Thymus (tissue), 11 donors: ENCODE measurements around the gene TMEM63B. TPM values are rescaled to one million over a fixed set of nuclear protein-coding genes. Genes with fewer than 3 reads are reported as not detected.

Experiments used
- DNase-seq, 9 donors: peaks; one replicate each; pipeline ENCODE4 v3.0.0-alpha.2; 2013; ENCODE audit warnings: low spot score in 9 of 9, low read depth in 6 of 9, missing footprints in 1 of 9
- H3K27ac ChIP-seq, 2 donors: one replicate each; pipeline ENCODE4 v1.5.1; 2013; ENCODE audit warnings: control low read depth in 1 of 2, low read depth in 1 of 2, low read length in 1 of 2, mild to moderate bottlenecking in 1 of 2, moderate library complexity in 1 of 2
- H3K27me3 ChIP-seq, 2 donors: one replicate each; pipeline ENCODE4 v1.5.1; 2013; ENCODE audit warnings: low read length in 1 of 2; ENCODE audit not compliant: control insufficient read depth in 2 of 2, insufficient read depth in 1 of 2
- H3K36me3 ChIP-seq, 2 donors: one replicate each; pipeline ENCODE4 v1.5.1; 2013; ENCODE audit warnings: low read length in 1 of 2, mild to moderate bottlenecking in 1 of 2, moderate library complexity in 1 of 2; ENCODE audit not compliant: control insufficient read depth in 2 of 2, insufficient read depth in 2 of 2
- H3K4me1 ChIP-seq, 2 donors: one replicate each; pipeline ENCODE4 v1.5.1; 2013; ENCODE audit warnings: low read length in 2 of 2; ENCODE audit not compliant: control insufficient read depth in 2 of 2, insufficient read depth in 2 of 2
- H3K4me3 ChIP-seq, 2 donors: one replicate each; pipeline ENCODE4 v1.5.1; 2013; ENCODE audit warnings: low read length in 2 of 2, control low read depth in 1 of 2, mild to moderate bottlenecking in 1 of 2
- H3K9me3 ChIP-seq, 2 donors: one replicate each; pipeline ENCODE4 v1.5.1; 2013; ENCODE audit warnings: low read length in 1 of 2, mild to moderate bottlenecking in 1 of 2; ENCODE audit not compliant: control insufficient read depth in 2 of 2, insufficient read depth in 1 of 2
- WGBS: extraction: QIAGEN DNeasy Blood & Tissue Kit; methylation state at CpG from one replicate; pipeline ENCODE4 v1.1.7; 2013; 5-methylcytosine and 5-hydroxymethylcytosine counted together
- polyA plus RNA-seq: library from polyadenylated mRNA; stranded (reverse); fragments of 200-250 nt; gene quantifications from one replicate; pipeline ENCODE4 v1.2.3, GENCODE V29; 2013
- total RNA-seq: library from RNA; stranded (reverse); fragments of 120-200 nt; gene quantifications from one replicate; pipeline ENCODE4 v1.2.4, GENCODE V29; 2013
- donor health status: healthy.

The TMEM63B gene
- total and polyA plus RNA-seq, 2 donors = 7.5 to 11.7 TPM

GRCh38 chr6:44146685-44147084, 19.3 kb downstream of the TMEM63B start:
- DNase-seq = no peak
- H3K27me3 ChIP-seq = no peaks in the 10 kb centered on the region
- peaks cover 2 to 5% of the 10 kb centered on the region in 2 donors for H3K4me1 ChIP-seq
- 98% methylated on average over 10 of the region's 10 CpGs for WGBS
- no peak overlapping the region for H3K4me3 ChIP-seq
- no peaks in the 10 kb centered on the region for H3K9me3 ChIP-seq
- no peak overlapping the region for H3K27ac ChIP-seq
- peaks cover 22 to 43% of the 10 kb centered on the region in 2 donors for H3K36me3 ChIP-seq

DNA sequence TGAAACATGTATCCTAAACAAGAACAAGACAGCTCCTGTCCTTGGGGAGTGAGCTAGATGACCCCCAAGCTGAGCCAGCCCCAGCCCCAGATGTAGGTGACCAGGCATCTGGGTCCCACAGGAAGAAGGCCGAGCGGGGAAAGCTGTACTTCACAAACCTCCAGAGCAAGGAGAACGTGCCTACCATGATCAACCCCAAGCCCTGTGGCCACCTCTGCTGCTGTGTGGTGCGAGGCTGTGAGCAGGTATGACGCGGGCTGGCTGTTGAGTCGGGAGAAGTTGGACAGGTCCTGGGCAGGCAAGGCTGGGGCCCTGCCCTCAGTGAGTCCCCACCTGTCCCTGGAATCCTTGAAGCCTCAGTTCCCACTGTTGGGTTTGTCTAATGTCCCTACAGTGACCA, 19.9 kb downstream of the TMEM63B start:
- DNase-seq = no peak
- no peaks in the 10 kb centered on the region for H3K27me3 ChIP-seq
- no peak overlapping the region for H3K4me3 ChIP-seq
- WGBS = 98% methylated on average over 7 of the region's 7 CpGs
- H3K4me1 ChIP-seq = peaks cover 7 to 10% of the 10 kb centered on the region in 2 donors
- H3K27ac ChIP-seq = no peak overlapping the region
- H3K9me3 ChIP-seq = no peaks in the 10 kb centered on the region
- H3K36me3 ChIP-seq = peaks cover 22 to 43% of the 10 kb centered on the region in 2 donors

GRCh38 chr6:44148306-44148705, 21.0 kb downstream of the TMEM63B start:
- no peaks in the 10 kb centered on the region for H3K27me3 ChIP-seq
- H3K9me3 ChIP-seq = no peaks in the 10 kb centered on the region
- 95% methylated on average over 9 of the region's 9 CpGs for WGBS
- H3K27ac ChIP-seq = no peak overlapping the region
- peaks cover 27 to 49% of the 10 kb centered on the region in 2 donors for H3K36me3 ChIP-seq
- H3K4me1 ChIP-seq = peaks cover 7 to 19% of the 10 kb centered on the region in 2 donors
- DNase-seq = no peak
- no peak overlapping the region for H3K4me3 ChIP-seq

- Histone ChIP-seq H3K27ac (no peak overlapping the region), H3K9me3 (no peaks in the 10 kb centered on the region), H3K27me3 (no peaks in the 10 kb centered on the region), H3K36me3 (peaks cover 30 to 53% of the 10 kb centered on the region in 2 donors), H3K4me1 (peaks cover 13 to 30% of the 10 kb centered on the region in 2 donors), H3K4me3 (no peak overlapping the region)
- DNase-seq = no peak
- WGBS = 95% methylated on average over 7 of the region's 7 CpGs
Observed at GRCh38 chr6:44149369-44150012, 22.1 kb downstream of the TMEM63B start.

DNA sequence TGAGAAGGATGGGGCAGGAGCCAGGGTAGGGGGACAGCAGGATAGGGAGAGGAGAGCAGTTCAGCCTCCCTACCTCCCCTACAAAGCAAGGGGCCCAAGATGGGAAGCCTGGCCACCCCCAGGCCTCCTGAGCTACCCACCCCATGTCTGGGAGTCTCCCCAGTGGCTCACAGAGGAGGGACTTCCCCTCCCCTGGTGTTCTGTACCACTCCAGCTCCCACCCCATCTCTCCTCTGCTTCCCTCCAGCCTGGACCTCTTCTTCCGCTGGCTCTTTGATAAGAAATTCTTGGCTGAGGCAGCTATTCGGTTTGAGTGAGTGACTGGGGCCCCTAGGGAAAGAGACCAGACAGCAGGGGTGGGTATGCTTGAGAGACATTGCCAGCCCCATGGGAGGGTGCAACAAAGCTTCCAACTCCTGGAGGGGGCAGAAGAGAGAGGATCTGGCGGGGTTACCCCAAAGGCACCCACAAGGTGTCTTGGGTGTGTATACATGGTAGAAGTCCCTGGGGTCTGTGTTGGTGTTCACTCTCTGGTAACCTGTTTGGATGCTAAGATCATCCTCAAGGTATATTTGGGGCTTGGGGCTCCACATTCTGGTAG, 23.1 kb downstream of the TMEM63B start:
- peaks cover 19 to 40% of the 10 kb centered on the region in 2 donors for H3K4me1 ChIP-seq
- H3K36me3 ChIP-seq = peaks cover 30 to 53% of the 10 kb centered on the region in 2 donors
- DNase-seq = no peak
- 95% methylated on average over 3 of the region's 3 CpGs for WGBS
- peaks cover 0 to under 1% of the 10 kb centered on the region in 2 donors for H3K9me3 ChIP-seq
- no peak overlapping the region for H3K4me3 ChIP-seq
- H3K27me3 ChIP-seq = no peaks in the 10 kb centered on the region
- no peak overlapping the region for H3K27ac ChIP-seq

DNA sequence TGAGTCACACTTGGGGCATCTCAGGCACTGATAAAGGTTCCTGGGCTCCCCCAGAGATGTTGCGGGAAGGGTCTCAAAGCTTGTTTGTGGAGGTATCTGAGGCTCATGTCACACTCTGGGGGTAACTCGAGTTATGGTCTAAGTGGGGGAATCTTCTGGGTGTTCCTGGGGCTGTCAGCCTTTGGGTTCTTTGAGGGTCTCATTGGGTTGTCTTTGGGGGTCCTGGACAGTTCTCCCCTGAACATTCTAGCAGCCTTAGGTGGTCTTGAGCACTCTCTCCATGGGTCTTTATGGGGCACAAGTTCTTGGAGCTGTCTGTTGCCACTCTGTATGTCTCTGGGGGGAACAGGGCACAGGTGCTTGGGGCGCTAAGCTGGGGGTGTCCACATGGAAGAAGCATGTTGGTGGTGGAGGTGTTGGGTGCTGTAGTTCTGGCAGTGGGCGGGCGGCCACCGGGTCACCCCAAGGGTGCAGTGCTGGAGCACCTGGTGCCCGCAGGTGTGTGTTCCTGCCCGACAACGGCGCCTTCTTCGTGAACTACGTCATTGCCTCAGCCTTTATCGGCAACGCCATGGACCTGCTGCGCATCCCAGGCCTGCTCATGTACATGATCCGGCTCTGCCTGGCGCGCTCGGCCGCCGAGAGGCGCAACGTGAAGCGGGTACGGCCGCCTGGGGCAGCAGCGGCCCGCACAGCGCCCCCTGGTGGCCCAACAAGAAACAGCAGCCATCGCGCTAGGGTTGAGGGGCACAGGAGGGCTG, 24.2 kb downstream of the TMEM63B start:
- H3K4me1 ChIP-seq = peaks cover 22 to 49% of the 10 kb centered on the region in 2 donors
- WGBS = 24% methylated on average over 31 of the region's 31 CpGs
- H3K27me3 ChIP-seq = no peaks in the 10 kb centered on the region
- H3K36me3 ChIP-seq = peaks cover 30 to 50% of the 10 kb centered on the region in 2 donors
- H3K27ac ChIP-seq = no peak overlapping the region
- peaks cover 0 to 9% of the 10 kb centered on the region in 2 donors for H3K9me3 ChIP-seq
- DNase-seq = peak in 4 of 9 donors; percentile 55 to 80 (median 74)
- H3K4me3 ChIP-seq = no peak overlapping the region

- peaks cover 26 to 55% of the 10 kb centered on the region in 2 donors for H3K4me1 ChIP-seq
- H3K9me3 ChIP-seq = peaks cover 0 to 11% of the 10 kb centered on the region in 2 donors
- DNase-seq = no peak
- no peak overlapping the region for H3K27ac ChIP-seq
- no peak overlapping the region for H3K4me3 ChIP-seq
- peaks cover 30 to 45% of the 10 kb centered on the region in 2 donors for H3K36me3 ChIP-seq
- H3K27me3 ChIP-seq = no peaks in the 10 kb centered on the region
- 56% methylated on average over 8 of the region's 8 CpGs for WGBS
Observed at GRCh38 chr6:44152109-44152461, 24.7 kb downstream of the TMEM63B start.

GRCh38 chr6:44152533-44152932, 25.2 kb downstream of the TMEM63B start:
- no peak overlapping the region for H3K27ac ChIP-seq
- 96% methylated on average over 19 of the region's 19 CpGs for WGBS

DNA sequence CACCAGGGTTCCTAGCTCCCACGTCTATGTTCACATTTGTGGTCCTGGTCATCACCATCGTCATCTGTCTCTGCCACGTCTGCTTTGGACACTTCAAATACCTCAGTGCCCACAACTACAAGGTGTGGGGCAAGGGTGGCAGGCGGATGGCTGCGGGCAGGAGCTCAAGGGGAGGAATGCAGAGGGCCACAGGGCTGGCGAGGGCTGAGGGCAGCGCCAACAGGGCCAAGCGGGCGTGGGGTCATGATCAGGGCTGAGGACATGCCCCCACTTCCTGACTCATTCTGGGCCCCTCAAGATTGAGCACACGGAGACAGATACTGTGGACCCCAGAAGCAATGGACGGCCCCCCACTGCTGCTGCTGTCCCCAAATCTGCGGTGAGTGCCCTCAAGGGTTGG, 26.7 kb downstream of the TMEM63B start:
- H3K4me1 ChIP-seq = peaks cover 28 to 69% of the 10 kb centered on the region in 2 donors
- no peaks in the 10 kb centered on the region for H3K27me3 ChIP-seq
- WGBS = 97% methylated on average over 12 of the region's 12 CpGs
- H3K9me3 ChIP-seq = peaks cover 0 to 11% of the 10 kb centered on the region in 2 donors
- no peak overlapping the region for H3K27ac ChIP-seq
- H3K36me3 ChIP-seq = peaks cover 11 to 30% of the 10 kb centered on the region in 2 donors
- H3K4me3 ChIP-seq = no peak overlapping the region
- no peak for DNase-seq

More at GRCh38 chr6:44152533-44152932, 25.2 kb downstream of the TMEM63B start:
- peaks cover 26 to 56% of the 10 kb centered on the region in 2 donors for H3K4me1 ChIP-seq
- H3K27me3 ChIP-seq = no peaks in the 10 kb centered on the region
- no peak overlapping the region for H3K4me3 ChIP-seq
- H3K9me3 ChIP-seq = peaks cover 0 to 11% of the 10 kb centered on the region in 2 donors
- no peak for DNase-seq
- H3K36me3 ChIP-seq = peaks cover 25 to 43% of the 10 kb centered on the region in 2 donors
